Measurements from ENCODE around the gene ACOT8. TPM values are rescaled to one million over a fixed set of nuclear protein-coding genes. Genes with fewer than 3 reads are reported as not detected.

ACOT8 gene
- total and polyA plus RNA-seq, 8 donors, result 19.3 to 28.7 (median 22.0) TPM

- H3K27me3 ChIP-seq, result peaks cover 0 to 7% of the 10 kb centered on the region in 2 donors
- H3K9me3 ChIP-seq, result no peaks in the 10 kb centered on the region
- peaks cover 4 to 21% of the 10 kb centered on the region in 2 donors for H3K4me1 ChIP-seq
- no peak for DNase-seq
- intact Hi-C loops (cut with DNase I), result no loop called here
- no peak overlapping the region for H3K4me3 ChIP-seq
- peaks cover 0 to 7% of the 10 kb centered on the region in 2 donors for H3K36me3 ChIP-seq
- TF ChIP-seq CTCF (IDR thresholded peaks at IDR 0.05), result no peak
- ATAC-seq, result no peak
- peak overlapping the region; percentile 50 to 70 for H3K27ac ChIP-seq
Measured at GRCh38 chr20:45816951-45817350, 40.2 kb downstream of the ACOT8 start.

- no peaks in the 10 kb centered on the region for H3K9me3 ChIP-seq
- H3K27me3 ChIP-seq, result no peaks in the 10 kb centered on the region
- H3K4me1 ChIP-seq, result peaks cover 4 to 21% of the 10 kb centered on the region in 2 donors
- TF ChIP-seq CTCF (IDR thresholded peaks at IDR 0.05), result no peak
- no peak for ATAC-seq
- intact Hi-C loops (cut with DNase I), result no loop called here
- peaks cover 0 to 32% of the 10 kb centered on the region in 2 donors for H3K36me3 ChIP-seq
- H3K4me3 ChIP-seq, result no peak overlapping the region
- DNase-seq, result no peak
- no peak overlapping the region for H3K27ac ChIP-seq
Measured at GRCh38 chr20:45814314-45814713, 42.9 kb downstream of the ACOT8 start.

GRCh38 chr20:45813489-45813888, 43.7 kb downstream of the ACOT8 start:
- Histone ChIP-seq H3K36me3 (peaks cover 0 to 40% of the 10 kb centered on the region in 2 donors), H3K4me1 (peaks cover 4 to 21% of the 10 kb centered on the region in 2 donors), H3K27me3 (no peaks in the 10 kb centered on the region), H3K27ac (no peak overlapping the region), H3K9me3 (no peaks in the 10 kb centered on the region), H3K4me3 (peak overlapping the region in 1 of 2 donors; percentile 47)
- DNase-seq, result no peak
- no peak for ATAC-seq
- TF ChIP-seq CTCF (IDR thresholded peaks at IDR 0.05), result no peak
- intact Hi-C loops (cut with DNase I), result no loop called here

- no peak for ATAC-seq
Measured at GRCh38 chr20:45813006-45813340, 44.2 kb downstream of the ACOT8 start.

More at GRCh38 chr20:45813006-45813340, 44.2 kb downstream of the ACOT8 start:
- no peak overlapping the region for H3K27ac ChIP-seq
- no peaks in the 10 kb centered on the region for H3K9me3 ChIP-seq
- intact Hi-C loops (cut with DNase I), result no loop called here
- no peak for DNase-seq
- peaks cover 0 to 45% of the 10 kb centered on the region in 2 donors for H3K36me3 ChIP-seq
- H3K4me1 ChIP-seq, result peaks cover 4 to 21% of the 10 kb centered on the region in 2 donors
- peak overlapping the region; percentile 47 to 75 for H3K4me3 ChIP-seq
- no peaks in the 10 kb centered on the region for H3K27me3 ChIP-seq
- TF ChIP-seq CTCF (IDR thresholded peaks at IDR 0.05), result no peak

All from left lung (tissue), 10 donors.